ENCODE data around the gene AMFR.

The AMFR gene

DNA sequence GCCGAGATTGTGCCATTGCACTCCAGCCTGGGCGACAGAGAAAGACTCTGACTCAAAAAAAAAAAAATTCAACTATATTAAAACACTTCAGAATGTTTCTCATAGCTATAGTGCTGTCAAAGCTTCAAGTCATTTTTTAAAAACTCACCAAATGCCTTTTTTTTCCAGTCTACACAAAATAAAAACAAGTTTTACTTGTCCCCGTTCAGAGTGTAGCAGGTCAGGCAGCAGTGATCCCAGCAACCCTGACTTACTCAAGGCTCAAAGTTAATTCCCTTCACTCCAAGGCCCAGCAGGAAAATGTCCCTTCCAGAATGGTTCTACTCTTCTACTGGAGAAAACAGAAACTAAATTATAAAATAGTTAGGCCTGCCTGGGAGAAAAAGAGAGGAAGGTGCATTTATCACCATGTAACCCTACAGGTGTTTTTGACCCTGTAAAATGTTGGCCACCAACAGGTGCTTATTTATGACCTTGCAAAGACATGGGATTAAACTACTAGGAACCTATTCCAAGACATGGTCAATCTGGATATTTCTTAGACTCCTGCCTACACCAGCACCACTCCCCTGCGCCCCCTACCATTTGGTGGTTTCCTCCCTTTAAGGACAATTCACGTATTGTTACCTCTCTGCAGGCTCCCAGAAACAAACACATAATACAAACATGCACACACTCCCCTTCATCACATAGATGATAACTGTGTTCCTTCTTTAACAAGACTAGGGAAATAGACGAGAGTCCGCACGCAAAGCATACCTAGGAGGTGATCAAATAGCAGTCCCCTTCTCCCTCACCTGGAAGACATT lies 5.4 kb downstream of the AMFR start:
- FAIRE-seq (no peak), DNase-seq (ENCODE audit: insufficient read length, low spot score) (no peak)
- TF ChIP-seq, protein P1, sequence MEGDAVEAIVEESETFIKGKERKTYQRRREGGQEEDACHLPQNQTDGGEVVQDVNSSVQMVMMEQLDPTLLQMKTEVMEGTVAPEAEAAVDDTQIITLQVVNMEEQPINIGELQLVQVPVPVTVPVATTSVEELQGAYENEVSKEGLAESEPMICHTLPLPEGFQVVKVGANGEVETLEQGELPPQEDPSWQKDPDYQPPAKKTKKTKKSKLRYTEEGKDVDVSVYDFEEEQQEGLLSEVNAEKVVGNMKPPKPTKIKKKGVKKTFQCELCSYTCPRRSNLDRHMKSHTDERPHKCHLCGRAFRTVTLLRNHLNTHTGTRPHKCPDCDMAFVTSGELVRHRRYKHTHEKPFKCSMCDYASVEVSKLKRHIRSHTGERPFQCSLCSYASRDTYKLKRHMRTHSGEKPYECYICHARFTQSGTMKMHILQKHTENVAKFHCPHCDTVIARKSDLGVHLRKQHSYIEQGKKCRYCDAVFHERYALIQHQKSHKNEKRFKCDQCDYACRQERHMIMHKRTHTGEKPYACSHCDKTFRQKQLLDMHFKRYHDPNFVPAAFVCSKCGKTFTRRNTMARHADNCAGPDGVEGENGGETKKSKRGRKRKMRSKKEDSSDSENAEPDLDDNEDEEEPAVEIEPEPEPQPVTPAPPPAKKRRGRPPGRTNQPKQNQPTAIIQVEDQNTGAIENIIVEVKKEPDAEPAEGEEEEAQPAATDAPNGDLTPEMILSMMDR (IDR thresholded peaks at IDR 0.05; ENCODE audit: insufficient read depth, missing control alignments) = no peak

DNA sequence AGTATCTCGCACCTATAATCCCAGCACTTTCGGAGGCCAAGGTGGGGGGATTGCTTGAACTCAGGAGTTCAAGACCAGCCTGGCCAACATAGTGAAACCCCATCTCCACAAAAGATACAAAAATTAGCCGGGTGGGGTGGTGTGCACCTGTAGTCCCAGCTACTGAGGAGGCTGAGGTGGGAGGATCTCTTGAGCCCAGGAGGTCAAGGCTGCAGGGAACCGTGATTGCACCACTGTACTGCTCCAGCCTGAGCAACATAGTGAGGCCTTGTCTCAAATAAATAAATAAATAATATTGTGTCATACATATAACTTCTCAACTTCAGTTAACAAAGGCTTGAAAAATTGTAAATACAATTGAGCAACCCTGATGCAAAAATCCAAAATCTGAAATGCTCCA lies 8.2 kb downstream of the AMFR start:
- FAIRE-seq (no peak), DNase-seq (ENCODE audit: insufficient read length, low spot score) (no peak)
- TF ChIP-seq, protein P1 (IDR thresholded peaks at IDR 0.05; ENCODE audit: insufficient read depth, missing control alignments) = no peak

DNA sequence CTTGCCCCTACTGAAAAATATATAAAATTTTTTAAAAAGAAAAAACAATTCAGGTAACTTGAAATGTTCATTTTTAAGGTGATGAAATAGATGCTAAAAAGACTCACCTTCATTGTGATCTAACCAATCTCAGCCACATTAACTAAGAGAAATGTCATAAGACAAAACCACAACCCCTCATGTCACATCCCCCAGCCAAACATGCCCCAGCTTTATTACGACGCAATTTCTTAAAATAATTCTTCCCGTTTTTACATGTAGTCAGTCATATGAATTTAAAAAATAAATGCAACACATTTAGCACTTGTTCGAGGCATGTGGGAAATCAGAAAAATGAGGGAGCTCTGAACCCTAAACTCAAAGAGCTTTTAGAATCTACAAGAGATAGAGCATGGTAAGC lies 9.5 kb downstream of the AMFR start:
- no peak for FAIRE-seq
- TF ChIP-seq, protein P1 (IDR thresholded peaks at IDR 0.05; ENCODE audit: insufficient read depth, missing control alignments) = no peak
- no peak for DNase-seq (ENCODE audit: insufficient read length, low spot score)

DNA sequence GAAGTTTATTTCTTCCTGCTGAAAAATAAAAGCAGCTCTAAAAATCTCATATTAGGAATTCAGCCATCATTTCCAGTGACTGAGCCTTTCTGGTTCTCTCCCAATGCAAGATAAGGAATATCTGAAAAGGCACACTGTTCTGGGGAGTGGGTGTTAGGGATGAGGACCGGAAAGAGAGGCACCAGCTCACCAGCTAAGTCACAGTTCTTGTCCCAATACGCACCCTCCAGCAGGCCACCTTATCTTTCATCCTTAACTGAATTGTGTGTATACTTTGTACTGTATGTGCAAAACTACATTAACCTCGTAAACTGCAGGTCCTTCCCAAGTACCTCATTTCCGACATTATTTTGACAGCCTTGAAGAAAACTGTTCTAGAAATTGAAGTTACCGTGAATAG lies 11.0 kb downstream of the AMFR start:
- FAIRE-seq = no peak
- TF ChIP-seq, protein P1 (IDR thresholded peaks at IDR 0.05; ENCODE audit: insufficient read depth, missing control alignments) = no peak
- no peak for DNase-seq (ENCODE audit: insufficient read length, low spot score)

DNA sequence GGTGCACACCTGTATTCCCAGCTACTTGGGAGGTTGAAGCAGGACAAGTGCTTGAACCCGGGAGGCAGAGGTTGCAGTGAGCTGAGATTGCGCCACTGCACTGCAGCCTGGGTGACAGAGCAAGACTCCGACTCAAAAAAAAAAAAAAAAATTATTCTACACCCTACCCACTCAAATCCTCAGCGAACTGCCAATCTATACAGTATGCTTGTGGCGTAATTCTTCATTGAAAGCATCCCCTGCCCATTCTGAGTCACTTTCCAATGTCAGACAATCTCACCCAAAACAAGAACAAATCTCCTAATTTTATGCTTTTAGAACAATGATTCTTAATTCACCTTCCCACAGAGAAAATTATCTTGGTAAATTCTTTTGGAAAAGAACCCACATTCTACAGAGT lies 12.0 kb downstream of the AMFR start:
- TF ChIP-seq, protein P1 (IDR thresholded peaks at IDR 0.05; ENCODE audit: insufficient read depth, missing control alignments) = no peak
- DNase-seq (ENCODE audit: insufficient read length, low spot score) (no peak), FAIRE-seq (no peak)

DNA sequence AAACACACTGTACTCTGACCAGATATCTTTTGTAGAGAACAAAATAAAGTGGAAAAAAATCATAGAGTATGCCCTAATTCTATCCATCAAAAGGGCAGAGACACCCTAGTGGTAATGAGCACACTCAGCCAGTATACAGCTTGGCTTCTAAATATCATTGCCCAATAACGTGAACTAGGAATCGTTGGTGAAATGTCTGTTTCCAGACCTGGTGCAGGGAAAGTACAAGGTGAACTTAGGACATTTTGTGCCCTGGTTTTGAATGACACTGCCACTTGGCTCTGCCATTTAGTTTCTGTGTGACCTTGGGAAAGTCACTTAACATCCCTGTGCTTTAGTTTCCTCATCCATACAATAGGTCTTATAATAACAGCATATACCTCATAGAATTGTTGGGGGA lies 13.7 kb downstream of the AMFR start:
- TF ChIP-seq, protein P1 (IDR thresholded peaks at IDR 0.05; ENCODE audit: insufficient read depth, missing control alignments) = no peak
- no peak for DNase-seq (ENCODE audit: insufficient read length, low spot score)
- no peak for FAIRE-seq

DNA sequence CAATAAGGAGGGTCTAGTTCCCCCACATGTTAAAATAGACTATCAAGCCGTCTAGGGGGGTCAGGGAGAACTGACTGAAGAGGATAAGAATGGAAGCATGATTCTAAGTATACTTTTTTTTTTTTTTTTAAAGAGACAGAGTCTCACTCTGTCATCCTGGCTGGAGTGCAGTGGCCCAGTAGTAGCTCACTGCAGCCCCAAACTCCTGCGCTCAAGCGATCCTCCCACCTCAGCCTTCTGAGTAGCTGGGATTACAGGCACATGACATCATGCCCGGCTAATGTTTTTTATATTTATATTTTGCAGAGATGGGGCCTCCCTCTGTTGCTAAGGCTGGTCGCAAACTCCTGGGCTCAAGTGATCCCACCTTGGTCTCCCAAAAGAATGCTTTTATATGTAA lies 14.2 kb downstream of the AMFR start:
- DNase-seq (ENCODE audit: insufficient read length, low spot score) = no peak
- no peak for FAIRE-seq
- TF ChIP-seq, protein P1 (IDR thresholded peaks at IDR 0.05; ENCODE audit: insufficient read depth, missing control alignments) = no peak
